ENCODE measurements around the gene C19orf12.

The C19orf12 gene

GRCh38 chr19:29662604-29663404 is 52.3 kb downstream of the C19orf12 start:
- Mint-ChIP-seq H3K9me3 (no peaks in the 10 kb centered on the region), H3K27ac (no peak overlapping the region), H3K36me3 (no peaks in the 10 kb centered on the region), H3K27me3 (no peaks in the 10 kb centered on the region), H3K4me3 (no peak overlapping the region), H3K4me1 (peaks cover 11% of the 10 kb centered on the region)
- ATAC-seq (ENCODE audit: low read depth), result no peak
- no peak for DNase-seq (ENCODE audit: low spot score in 2 of 2)

- Mint-ChIP-seq H3K4me3 (no peak overlapping the region), H3K36me3 (no peaks in the 10 kb centered on the region), H3K4me1 (peaks cover 8% of the 10 kb centered on the region), H3K9me3 (no peaks in the 10 kb centered on the region), H3K27ac (no peak overlapping the region), H3K27me3 (no peaks in the 10 kb centered on the region)
- ATAC-seq (ENCODE audit: low read depth), result no peak
- DNase-seq (ENCODE audit: low spot score in 2 of 2), result no peak
These were observed 52.8 kb downstream of the C19orf12 start for GRCh38 chr19:29662278-29662603.

GRCh38 chr19:29660835-29661234 is 54.2 kb downstream of the C19orf12 start:
- Mint-ChIP-seq H3K27me3 (peaks cover 2% of the 10 kb centered on the region), H3K36me3 (no peaks in the 10 kb centered on the region), H3K9me3 (no peaks in the 10 kb centered on the region), H3K4me3 (no peak overlapping the region), H3K27ac (no peak overlapping the region), H3K4me1 (no peaks in the 10 kb centered on the region)
- no peak for DNase-seq (ENCODE audit: low spot score in 2 of 2)
- ATAC-seq (ENCODE audit: low read depth), result no peak

GRCh38 chr19:29658221-29658991 is 56.7 kb downstream of the C19orf12 start:
- DNase-seq (ENCODE audit: low spot score in 2 of 2) (no peak), ATAC-seq (ENCODE audit: low read depth) (no peak)
- Mint-ChIP-seq H3K27ac (no peak overlapping the region), H3K27me3 (peaks cover 2% of the 10 kb centered on the region), H3K36me3 (no peaks in the 10 kb centered on the region), H3K4me1 (no peaks in the 10 kb centered on the region), H3K9me3 (no peaks in the 10 kb centered on the region), H3K4me3 (no peak overlapping the region)

GRCh38 chr19:29655648-29656335 is 59.3 kb downstream of the C19orf12 start:
- Mint-ChIP-seq H3K36me3 (no peaks in the 10 kb centered on the region), H3K9me3 (no peaks in the 10 kb centered on the region)

GRCh38 chr19:29653398-29653797 is 61.7 kb downstream of the C19orf12 start:
- no peak overlapping the region for H3K27ac Mint-ChIP-seq
- H3K4me1 Mint-ChIP-seq, result no peaks in the 10 kb centered on the region
- H3K4me3 Mint-ChIP-seq, result no peak overlapping the region
- ATAC-seq (ENCODE audit: low read depth) (no peak), DNase-seq (ENCODE audit: low spot score in 2 of 2) (no peak)
- no peaks in the 10 kb centered on the region for H3K9me3 Mint-ChIP-seq
- peaks cover 6% of the 10 kb centered on the region for H3K27me3 Mint-ChIP-seq
- H3K36me3 Mint-ChIP-seq, result no peaks in the 10 kb centered on the region

More at GRCh38 chr19:29655648-29656335, 59.3 kb downstream of the C19orf12 start:
- H3K4me3 Mint-ChIP-seq, result no peak overlapping the region
- no peaks in the 10 kb centered on the region for H3K4me1 Mint-ChIP-seq
- H3K27ac Mint-ChIP-seq, result no peak overlapping the region
- DNase-seq (ENCODE audit: low spot score in 2 of 2) (no peak), ATAC-seq (ENCODE audit: low read depth) (no peak)
- peaks cover 6% of the 10 kb centered on the region for H3K27me3 Mint-ChIP-seq

GRCh38 chr19:29651622-29652394 is 63.3 kb downstream of the C19orf12 start:
- DNase-seq (ENCODE audit: low spot score in 2 of 2), result no peak
- Mint-ChIP-seq H3K27me3 (peaks cover 5% of the 10 kb centered on the region), H3K4me1 (no peaks in the 10 kb centered on the region), H3K36me3 (no peaks in the 10 kb centered on the region), H3K27ac (no peak overlapping the region), H3K4me3 (no peak overlapping the region), H3K9me3 (no peaks in the 10 kb centered on the region)
- no peak for ATAC-seq (ENCODE audit: low read depth)

- no peak overlapping the region for H3K4me3 Mint-ChIP-seq
- no peak for DNase-seq (ENCODE audit: low spot score in 2 of 2)
- no peaks in the 10 kb centered on the region for H3K4me1 Mint-ChIP-seq
These were observed 64.2 kb downstream of the C19orf12 start for GRCh38 chr19:29650772-29651387.

More at GRCh38 chr19:29650772-29651387, 64.2 kb downstream of the C19orf12 start:
- peaks cover 6% of the 10 kb centered on the region for H3K27me3 Mint-ChIP-seq
- no peak for ATAC-seq (ENCODE audit: low read depth)
- H3K27ac Mint-ChIP-seq, result no peak overlapping the region
- H3K36me3 Mint-ChIP-seq, result no peaks in the 10 kb centered on the region
- no peaks in the 10 kb centered on the region for H3K9me3 Mint-ChIP-seq

Data from memory B cell (primary cell).